Upper lobe of left lung (tissue), 4 donors: ENCODE results near the gene SATB1.

Experiments
- POLR2A ChIP-seq, 4 donors: fragments of 450-650 bp; IDR thresholded peaks; one replicate each; pipeline ENCODE4 v1.5.1; 2016 to 2017; ENCODE audit warnings: antibody characterized with exemption in 4 of 4, mild to moderate bottlenecking in 2 of 4
- TF ChIP-seq, protein P1 (sequence below), 6 experiments: fragments of 450-650 bp in 4 of 6; fragments of 200-600 bp in 2 of 6; sonication (generic) in 2 of 6; IDR thresholded peaks; one replicate each; pipeline ENCODE4 v1.5.1; 2016 to 2019; ENCODE audit warnings: antibody characterized with exemption in 6 of 6

GRCh38 chr3:18337231-18337630 is 87.9 kb downstream of the SATB1 start:
- TF ChIP-seq, protein P1, sequence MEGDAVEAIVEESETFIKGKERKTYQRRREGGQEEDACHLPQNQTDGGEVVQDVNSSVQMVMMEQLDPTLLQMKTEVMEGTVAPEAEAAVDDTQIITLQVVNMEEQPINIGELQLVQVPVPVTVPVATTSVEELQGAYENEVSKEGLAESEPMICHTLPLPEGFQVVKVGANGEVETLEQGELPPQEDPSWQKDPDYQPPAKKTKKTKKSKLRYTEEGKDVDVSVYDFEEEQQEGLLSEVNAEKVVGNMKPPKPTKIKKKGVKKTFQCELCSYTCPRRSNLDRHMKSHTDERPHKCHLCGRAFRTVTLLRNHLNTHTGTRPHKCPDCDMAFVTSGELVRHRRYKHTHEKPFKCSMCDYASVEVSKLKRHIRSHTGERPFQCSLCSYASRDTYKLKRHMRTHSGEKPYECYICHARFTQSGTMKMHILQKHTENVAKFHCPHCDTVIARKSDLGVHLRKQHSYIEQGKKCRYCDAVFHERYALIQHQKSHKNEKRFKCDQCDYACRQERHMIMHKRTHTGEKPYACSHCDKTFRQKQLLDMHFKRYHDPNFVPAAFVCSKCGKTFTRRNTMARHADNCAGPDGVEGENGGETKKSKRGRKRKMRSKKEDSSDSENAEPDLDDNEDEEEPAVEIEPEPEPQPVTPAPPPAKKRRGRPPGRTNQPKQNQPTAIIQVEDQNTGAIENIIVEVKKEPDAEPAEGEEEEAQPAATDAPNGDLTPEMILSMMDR (IDR thresholded peaks at IDR 0.05) = no peak
- TF ChIP-seq POLR2A (IDR thresholded peaks at IDR 0.05) = no peak
